Thyroid gland (tissue), 4 donors: ENCODE data around the gene TMEM125. TPM values are rescaled to one million over a fixed set of nuclear protein-coding genes. Genes with fewer than 3 reads are reported as not detected.

ENCODE experiments used
- DNase-seq, 2 donors: peaks; one replicate each; pipeline ENCODE4 v3.0.0-alpha.2; 2019
- H3K27ac ChIP-seq, 3 donors: fragments of 200-600 bp; sonication (generic); 1 replicate in 2 of 3; 2 replicates in 1 of 3; pipeline ENCODE4 v1.5.1; 2016 to 2019; ENCODE audit warnings: mild to moderate bottlenecking in 1 of 3, moderate library complexity in 1 of 3
- H3K27me3 ChIP-seq: fragments of 200-600 bp; sonication (generic); one replicate; pipeline ENCODE4 v1.5.1; 2019
- H3K36me3 ChIP-seq, 2 donors: fragments of 200-600 bp; sonication (generic); one replicate each; pipeline ENCODE4 v1.5.1; 2016 to 2019
- H3K4me1 ChIP-seq, 2 donors: fragments of 200-600 bp; sonication (generic); one replicate each; pipeline ENCODE4 v1.5.1; 2017 to 2019
- H3K4me3 ChIP-seq, 3 donors: fragments of 200-600 bp; sonication (generic); replicated peaks in 1 of 3; 1 replicate in 2 of 3; 2 replicates in 1 of 3; pipeline ENCODE4 v1.5.1; 2016; ENCODE audit warnings: mild to moderate bottlenecking in 1 of 3
- H3K9me3 ChIP-seq: fragments of 200-600 bp; sonication (generic); one replicate; pipeline ENCODE4 v1.5.1; 2017
- POLR2A ChIP-seq, 2 donors: fragments of 450-650 bp; IDR thresholded peaks; one replicate each; pipeline ENCODE4 v1.6.1; 2017; ENCODE audit warnings: antibody characterized with exemption in 2 of 2, mild to moderate bottlenecking in 2 of 2, moderate library complexity in 1 of 2
- WGBS, 2 donors: methylation state at CpG; one replicate each; pipeline ENCODE4 v1.1.5; 2017; 5-methylcytosine and 5-hydroxymethylcytosine counted together
- intact Hi-C: fragments of 100-400 bp; cut with DNase I; formaldehyde crosslinking; loops from one replicate; pipeline ENCODE4 v1.15.1; 2023
- total RNA-seq, 4 donors: library from RNA; depleted of rRNA; stranded (reverse); fragments of >200 nt; gene quantifications; one replicate each; pipeline ENCODE4 v1.2.3, GENCODE V29; 2016
- TF ChIP-seq, protein P1 (sequence below), 6 experiments: fragments of 200-600 bp in 3 of 6; fragments of 450-650 bp in 3 of 6; sonication (generic) in 3 of 6; IDR thresholded peaks; one replicate each; pipeline ENCODE4 v1.5.1; 2016 to 2019; ENCODE audit warnings: antibody characterized with exemption in 6 of 6, mild to moderate bottlenecking in 2 of 6, inconsistent platforms in 1 of 6, moderate library complexity in 1 of 6

Gene TMEM125
- total RNA-seq, 4 donors from 2014 or later, result 50.8 to 127 (median 89.8) TPM

DNA sequence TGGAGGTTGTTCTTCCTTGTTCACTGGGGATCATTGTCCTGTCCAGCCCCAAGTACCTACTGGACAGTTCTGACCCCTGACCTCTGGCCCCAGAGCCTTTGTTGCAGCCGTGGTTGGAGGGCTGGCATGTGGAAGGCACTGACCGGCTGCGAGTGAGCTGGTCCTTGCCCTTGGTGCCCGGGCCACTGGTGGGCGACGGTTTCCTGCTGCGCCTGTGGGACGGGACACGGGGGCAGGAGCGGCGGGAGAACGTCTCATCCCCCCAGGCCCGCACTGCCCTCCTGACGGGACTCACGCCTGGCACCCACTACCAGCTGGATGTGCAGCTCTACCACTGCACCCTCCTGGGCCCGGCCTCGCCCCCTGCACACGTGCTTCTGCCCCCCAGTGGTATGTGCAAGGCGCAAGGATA lies 42.4 kb downstream of the TMEM125 start:
- peaks cover 0 to 4% of the 10 kb centered on the region in 2 donors for H3K36me3 ChIP-seq
- TF ChIP-seq, protein P1, sequence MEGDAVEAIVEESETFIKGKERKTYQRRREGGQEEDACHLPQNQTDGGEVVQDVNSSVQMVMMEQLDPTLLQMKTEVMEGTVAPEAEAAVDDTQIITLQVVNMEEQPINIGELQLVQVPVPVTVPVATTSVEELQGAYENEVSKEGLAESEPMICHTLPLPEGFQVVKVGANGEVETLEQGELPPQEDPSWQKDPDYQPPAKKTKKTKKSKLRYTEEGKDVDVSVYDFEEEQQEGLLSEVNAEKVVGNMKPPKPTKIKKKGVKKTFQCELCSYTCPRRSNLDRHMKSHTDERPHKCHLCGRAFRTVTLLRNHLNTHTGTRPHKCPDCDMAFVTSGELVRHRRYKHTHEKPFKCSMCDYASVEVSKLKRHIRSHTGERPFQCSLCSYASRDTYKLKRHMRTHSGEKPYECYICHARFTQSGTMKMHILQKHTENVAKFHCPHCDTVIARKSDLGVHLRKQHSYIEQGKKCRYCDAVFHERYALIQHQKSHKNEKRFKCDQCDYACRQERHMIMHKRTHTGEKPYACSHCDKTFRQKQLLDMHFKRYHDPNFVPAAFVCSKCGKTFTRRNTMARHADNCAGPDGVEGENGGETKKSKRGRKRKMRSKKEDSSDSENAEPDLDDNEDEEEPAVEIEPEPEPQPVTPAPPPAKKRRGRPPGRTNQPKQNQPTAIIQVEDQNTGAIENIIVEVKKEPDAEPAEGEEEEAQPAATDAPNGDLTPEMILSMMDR (IDR thresholded peaks at IDR 0.05), result no peak
- no peak for TF ChIP-seq POLR2A (IDR thresholded peaks at IDR 0.05)
- no peak for DNase-seq
- intact Hi-C loops, result no loop called here
- 91% methylated on average over 6 to 17 of the region's 19 CpGs for WGBS, 2 donors
- H3K4me1 ChIP-seq, result peaks cover 12 to 16% of the 10 kb centered on the region in 2 donors
- H3K9me3 ChIP-seq, result no peaks in the 10 kb centered on the region
- no peaks in the 10 kb centered on the region for H3K27me3 ChIP-seq
- no peak overlapping the region for H3K27ac ChIP-seq
- H3K4me3 ChIP-seq, result no peak overlapping the region

DNA sequence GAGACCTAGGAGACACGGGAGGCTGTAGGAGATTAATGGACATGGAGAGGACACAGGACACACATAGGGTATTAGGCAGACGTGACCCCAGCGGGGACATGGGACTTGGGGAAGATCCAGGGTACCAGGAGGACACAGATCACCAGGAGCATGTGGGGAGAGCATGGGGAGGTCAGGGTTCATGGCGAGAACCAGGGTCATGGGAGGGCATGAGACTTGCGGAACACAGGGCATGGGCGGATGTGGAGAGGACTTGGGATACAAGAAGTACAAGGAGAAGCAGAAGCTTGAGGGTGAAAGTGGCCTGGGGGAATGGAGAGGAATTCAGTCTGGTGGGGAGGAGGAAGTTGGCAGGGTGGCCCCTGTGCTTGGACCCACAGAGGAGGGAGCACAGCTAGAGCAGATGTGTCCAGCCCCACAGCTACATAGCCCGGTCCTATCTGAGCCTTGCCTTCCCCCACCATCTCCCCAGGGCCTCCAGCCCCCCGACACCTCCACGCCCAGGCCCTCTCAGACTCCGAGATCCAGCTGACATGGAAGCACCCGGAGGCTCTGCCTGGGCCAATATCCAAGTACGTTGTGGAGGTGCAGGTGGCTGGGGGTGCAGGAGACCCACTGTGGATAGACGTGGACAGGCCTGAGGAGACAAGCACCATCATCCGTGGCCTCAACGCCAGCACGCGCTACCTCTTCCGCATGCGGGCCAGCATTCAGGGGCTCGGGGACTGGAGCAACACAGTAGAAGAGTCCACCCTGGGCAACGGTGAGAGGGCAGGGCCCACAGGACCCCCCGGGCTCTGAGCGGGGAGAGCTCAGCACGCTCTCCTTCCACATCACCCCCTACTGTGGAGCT lies 43.1 kb downstream of the TMEM125 start:
- peaks cover 0 to 4% of the 10 kb centered on the region in 2 donors for H3K36me3 ChIP-seq
- intact Hi-C loops, result no loop called here
- peaks cover 5 to 10% of the 10 kb centered on the region in 2 donors for H3K4me1 ChIP-seq
- no peak for TF ChIP-seq POLR2A (IDR thresholded peaks at IDR 0.05)
- TF ChIP-seq, protein P1 (IDR thresholded peaks at IDR 0.05), result no peak
- no peaks in the 10 kb centered on the region for H3K27me3 ChIP-seq
- 92 to 94% methylated on average over 12 to 20 of the region's 24 CpGs for WGBS, 2 donors
- H3K27ac ChIP-seq, result no peak overlapping the region
- H3K9me3 ChIP-seq, result no peaks in the 10 kb centered on the region
- DNase-seq, result no peak
- no peak overlapping the region for H3K4me3 ChIP-seq

DNA sequence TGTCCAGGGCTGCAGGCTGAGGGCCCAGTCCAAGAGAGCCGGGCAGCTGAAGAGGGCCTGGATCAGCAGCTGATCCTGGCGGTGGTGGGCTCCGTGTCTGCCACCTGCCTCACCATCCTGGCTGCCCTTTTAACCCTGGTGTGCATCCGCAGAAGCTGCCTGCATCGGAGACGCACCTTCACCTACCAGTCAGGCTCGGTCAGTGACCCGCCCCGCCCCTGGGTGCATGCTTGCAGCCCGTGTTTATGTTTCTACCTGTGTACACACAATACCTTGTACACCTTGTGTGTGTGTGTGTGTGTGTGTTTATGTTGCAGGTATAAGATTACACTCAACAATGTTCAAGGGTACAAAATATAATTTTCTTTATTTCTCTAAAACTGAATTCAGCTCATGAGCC lies 44.0 kb downstream of the TMEM125 start:
- Histone ChIP-seq H3K27ac (no peak overlapping the region), H3K4me3 (no peak overlapping the region), H3K27me3 (no peaks in the 10 kb centered on the region), H3K36me3 (peaks cover 0 to 4% of the 10 kb centered on the region in 2 donors), H3K4me1 (peaks cover 0 to 4% of the 10 kb centered on the region in 2 donors), H3K9me3 (no peaks in the 10 kb centered on the region)
- TF ChIP-seq, protein P1 (IDR thresholded peaks at IDR 0.05), result no peak
- no peak for TF ChIP-seq POLR2A (IDR thresholded peaks at IDR 0.05)
- intact Hi-C loops, result no loop called here
- 92 to 95% methylated on average over 6 to 10 of the region's 10 CpGs for WGBS, 2 donors
- no peak for DNase-seq

DNA sequence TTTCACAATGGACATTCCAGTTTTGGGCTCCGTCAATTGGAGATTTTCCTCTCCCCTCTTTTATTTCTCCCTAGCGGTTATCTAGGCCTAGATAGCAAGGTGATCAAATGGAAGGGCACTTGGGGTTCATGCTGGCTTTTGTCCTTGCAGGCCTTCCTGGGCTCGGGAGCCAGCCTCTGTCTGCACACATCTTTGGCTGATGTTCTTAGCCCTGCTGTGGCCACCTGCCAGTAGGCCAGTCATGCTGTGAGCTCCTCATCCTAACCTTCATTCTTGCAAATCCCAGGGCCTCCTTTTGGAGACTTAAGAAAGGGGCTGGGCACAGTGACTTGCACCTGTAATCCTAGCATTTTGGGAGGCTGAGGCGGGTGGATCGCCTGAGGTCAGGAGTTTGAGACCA lies 44.5 kb downstream of the TMEM125 start:
- 98% methylated on average over 5 of the region's 5 CpGs for WGBS, 2 donors
- H3K36me3 ChIP-seq, result peaks cover 0 to 4% of the 10 kb centered on the region in 2 donors

More for the DNA sequence above, 44.5 kb downstream of the TMEM125 start:
- no peak for TF ChIP-seq POLR2A (IDR thresholded peaks at IDR 0.05)
- TF ChIP-seq, protein P1 (IDR thresholded peaks at IDR 0.05), result no peak
- H3K4me3 ChIP-seq, result no peak overlapping the region
- no peaks in the 10 kb centered on the region for H3K9me3 ChIP-seq
- DNase-seq, result no peak
- peaks cover 0 to 4% of the 10 kb centered on the region in 2 donors for H3K4me1 ChIP-seq
- intact Hi-C loops, result no loop called here
- H3K27me3 ChIP-seq, result no peaks in the 10 kb centered on the region
- H3K27ac ChIP-seq, result no peak overlapping the region
